H9 (cell line): Measurements from ENCODE around the gene FYN. TPM values are rescaled to one million over a fixed set of nuclear protein-coding genes. Genes with fewer than 3 reads are reported as not detected.

Experiments used
- DNase-seq: peaks from one replicate; pipeline ENCODE4 v3.0.0-alpha.2; 2017
- H2AFZ ChIP-seq: one replicate; pipeline ENCODE4 v1.6.1; 2013; ENCODE audit warnings: mild to moderate bottlenecking, low read length, control low read depth, moderate library complexity
- H2AK5ac ChIP-seq: 2 replicates; pipeline ENCODE4 v1.6.1; 2013; ENCODE audit warnings: low read length, control low read depth, mixed read lengths; ENCODE audit not compliant: insufficient read length
- H2BK120ac ChIP-seq: one replicate; pipeline ENCODE4 v1.6.1; 2013; ENCODE audit warnings: low read depth, mild to moderate bottlenecking, low read length, control low read depth, inconsistent platforms; ENCODE audit not compliant: poor library complexity, severe bottlenecking
- H2BK12ac ChIP-seq: 2 replicates; pipeline ENCODE4 v1.6.1; 2013; ENCODE audit warnings: low read length, control low read depth, mixed read lengths, low read depth; ENCODE audit not compliant: insufficient read length
- H2BK15ac ChIP-seq: 2 replicates; pipeline ENCODE4 v1.6.1; 2013; ENCODE audit warnings: low read depth, low read length, control low read depth
- H2BK20ac ChIP-seq: one replicate; pipeline ENCODE4 v1.6.1; 2013; ENCODE audit warnings: low read depth, mild to moderate bottlenecking, low read length, control low read depth, inconsistent platforms; ENCODE audit not compliant: poor library complexity, severe bottlenecking
- H2BK5ac ChIP-seq: 2 replicates; pipeline ENCODE4 v1.6.1; 2013; ENCODE audit warnings: low read length, control low read depth, mixed read lengths; ENCODE audit not compliant: insufficient read length
- H3K14ac ChIP-seq: 2 replicates; pipeline ENCODE4 v1.6.1; 2013; ENCODE audit warnings: low read length, control low read depth; ENCODE audit not compliant: insufficient read depth
- H3K18ac ChIP-seq: 2 replicates; pipeline ENCODE4 v1.6.1; 2013; ENCODE audit warnings: low read depth, mild to moderate bottlenecking, mixed read lengths, low read length, control low read depth; ENCODE audit not compliant: insufficient read length
- H3K23ac ChIP-seq: 2 replicates; pipeline ENCODE4 v1.6.1; 2013; ENCODE audit warnings: low read length, control low read depth, mixed read lengths, low read depth; ENCODE audit not compliant: insufficient read length
- H3K23me2 ChIP-seq: 2 replicates; pipeline ENCODE4 v1.6.1; 2013; ENCODE audit warnings: low read depth, mild to moderate bottlenecking, mixed read lengths, low read length, control low read depth; ENCODE audit not compliant: insufficient read length, poor library complexity, severe bottlenecking
- H3K27ac ChIP-seq: 2 replicates; pipeline ENCODE4 v1.5.1; 2013; ENCODE audit warnings: low read length, control low read depth, mixed read lengths, low read depth; ENCODE audit not compliant: insufficient read length
- H3K27me3 ChIP-seq: 2 replicates; pipeline ENCODE4 v1.6.1; 2013; ENCODE audit warnings: low read length, control low read depth, inconsistent platforms; ENCODE audit not compliant: insufficient read depth
- H3K4ac ChIP-seq: 2 replicates; pipeline ENCODE4 v1.6.1; 2013; ENCODE audit warnings: low read depth, mild to moderate bottlenecking, control low read depth, inconsistent platforms, low read length, moderate library complexity
- H3K4me1 ChIP-seq: 2 replicates; pipeline ENCODE4 v1.6.1; 2013; ENCODE audit warnings: low read length, control low read depth, inconsistent platforms; ENCODE audit not compliant: insufficient read depth
- H3K4me2 ChIP-seq: 2 replicates; pipeline ENCODE4 v1.6.1; 2013; ENCODE audit warnings: low read length, control low read depth, mixed read lengths; ENCODE audit not compliant: insufficient read length, insufficient read depth
- H3K56ac ChIP-seq: 2 replicates; pipeline ENCODE4 v1.6.1; 2013; ENCODE audit warnings: low read depth, mild to moderate bottlenecking, mixed read lengths, low read length, control low read depth; ENCODE audit not compliant: insufficient read length
- H3K79me1 ChIP-seq: 2 replicates; pipeline ENCODE4 v1.6.1; 2013; ENCODE audit warnings: low read depth, mild to moderate bottlenecking, moderate library complexity, low read length, control low read depth, inconsistent platforms; ENCODE audit not compliant: insufficient read depth, poor library complexity, severe bottlenecking
- H3K79me2 ChIP-seq: 2 replicates; pipeline ENCODE4 v1.6.1; 2013; ENCODE audit warnings: low read length, control low read depth, inconsistent platforms; ENCODE audit not compliant: insufficient read depth
- H3K9ac ChIP-seq: 2 replicates; pipeline ENCODE4 v1.6.1; 2013; ENCODE audit warnings: low read length, control low read depth, mixed read lengths; ENCODE audit not compliant: insufficient read length; ENCODE audit errors: extremely low read depth
- H3K9me3 ChIP-seq: one replicate; pipeline ENCODE4 v1.6.1; 2013; ENCODE audit warnings: low read depth, low read length, inconsistent platforms; ENCODE audit not compliant: control insufficient read depth
- H3T11ph ChIP-seq: one replicate; pipeline ENCODE4 v1.6.1; 2013; ENCODE audit warnings: mild to moderate bottlenecking, low read length, control low read depth, inconsistent platforms
- H4K20me1 ChIP-seq: one replicate; pipeline ENCODE4 v1.6.1; 2013; ENCODE audit not compliant: control insufficient read depth, insufficient read length, insufficient read depth
- H4K5ac ChIP-seq: 2 replicates; pipeline ENCODE4 v1.6.1; 2013; ENCODE audit warnings: low read depth, mild to moderate bottlenecking, mixed read lengths, low read length, control low read depth; ENCODE audit not compliant: insufficient read length
- H4K8ac ChIP-seq: replicated peaks from 2 replicates; pipeline ENCODE4 v1.6.1; 2013; ENCODE audit warnings: low read length, control low read depth, mixed read lengths, low read depth; ENCODE audit not compliant: insufficient read length
- H4K91ac ChIP-seq: 2 replicates; pipeline ENCODE4 v1.6.1; 2013; ENCODE audit warnings: low read depth, mild to moderate bottlenecking, moderate library complexity, mixed read lengths, low read length, control low read depth; ENCODE audit not compliant: insufficient read length
- H3K27ac Mint-ChIP-seq, 3 experiments: 2 replicates in 2 of 3; 3 replicates in 1 of 3; pipeline ENCODE4 v1.8.0; 2020 to 2021; ENCODE audit warnings: mixed read lengths in 3 of 3, mild to moderate bottlenecking in 1 of 3, moderate library complexity in 1 of 3
- H3K27me3 Mint-ChIP-seq: 2 replicates; pipeline ENCODE4 v1.8.0; 2021; ENCODE audit warnings: low read depth, mild to moderate bottlenecking, moderate library complexity, mixed read lengths
- H3K36me3 Mint-ChIP-seq, 3 experiments: 2 replicates in 2 of 3; 3 replicates in 1 of 3; pipeline ENCODE4 v1.8.0; 2020 to 2021; ENCODE audit warnings: low read depth in 3 of 3, mixed read lengths in 3 of 3; ENCODE audit not compliant: insufficient read depth in 1 of 3
- H3K4me1 Mint-ChIP-seq, 2 experiments: 2 replicates each; pipeline ENCODE4 v1.8.0; 2020; ENCODE audit warnings: mixed read lengths in 2 of 2
- H3K4me3 Mint-ChIP-seq, 2 experiments: 2 replicates in 1 of 2; 3 replicates in 1 of 2; pipeline ENCODE4 v1.8.0; 2020 to 2021; ENCODE audit warnings: mild to moderate bottlenecking in 2 of 2, mixed read lengths in 2 of 2, moderate library complexity in 1 of 2
- H3K9me3 Mint-ChIP-seq, 2 experiments: 2 replicates in 1 of 2; 3 replicates in 1 of 2; pipeline ENCODE4 v1.8.0; 2020; ENCODE audit warnings: mild to moderate bottlenecking in 2 of 2, mixed read lengths in 2 of 2, moderate library complexity in 1 of 2
- WGBS: extraction: QIAGEN DNeasy Blood & Tissue Kit; methylation state at CpG from one replicate; pipeline ENCODE4 v1.1.7; 2013; ENCODE audit warnings: missing lambda C conversion rate, low lambda C conversion rate, mixed read lengths; ENCODE audit not compliant: insufficient read length; ENCODE audit errors: extremely low coverage; 5-methylcytosine and 5-hydroxymethylcytosine counted together
- total RNA-seq: library from RNA; stranded (reverse); gene quantifications from 2 replicates; pipeline ENCODE4 v1.2.1, GENCODE V29; 2021
- TF ChIP-seq, protein P1 (sequence below): fragments of 200-600 bp; sonication (generic); conservative IDR thresholded peaks from 3 replicates; pipeline ENCODE4 v1.8.0; 2021; ENCODE audit warnings: antibody characterized with exemption, mild to moderate bottlenecking

Gene FYN
- total RNA-seq, 1 experiment from 2014 or later = 64.8 TPM

DNA sequence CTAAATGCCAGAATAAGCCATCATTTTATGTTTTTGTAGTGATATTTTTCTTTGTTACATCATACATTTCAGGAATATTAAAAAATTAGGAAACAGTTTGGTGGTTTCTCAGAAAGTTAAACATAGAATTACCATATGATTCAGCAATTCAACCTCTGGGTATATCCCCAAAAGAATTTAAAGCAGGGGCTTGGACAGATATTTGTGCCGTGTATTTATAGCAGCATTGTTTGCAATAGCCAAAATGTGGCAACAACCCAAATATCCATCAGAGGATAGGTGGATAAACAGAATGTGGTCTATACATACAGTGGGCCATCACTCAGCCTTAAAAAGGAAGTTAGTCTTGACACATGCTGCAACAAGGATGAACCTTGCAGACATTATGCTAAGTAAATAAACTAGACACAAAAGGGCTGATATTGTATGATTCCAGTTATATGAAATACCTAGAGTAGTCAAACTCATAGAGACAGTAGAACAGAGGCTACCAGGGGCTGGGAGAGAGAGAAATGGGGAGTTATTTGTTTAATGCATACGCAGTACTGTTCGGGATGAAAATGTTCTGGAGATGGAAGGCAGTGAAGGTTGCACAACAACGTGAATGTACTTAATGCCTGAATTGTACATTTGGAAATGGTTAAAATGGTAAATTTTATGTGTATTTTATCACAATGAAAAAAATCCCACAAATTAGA is 248.7 kb downstream of the FYN start:
- no peak overlapping the region for H3K4me3 Mint-ChIP-seq
- no peaks in the 10 kb centered on the region for H3K36me3 Mint-ChIP-seq
- H3K4me2 ChIP-seq = no peak overlapping the region
- H3K9ac ChIP-seq = no peak overlapping the region
- H3K27me3 Mint-ChIP-seq = peaks cover 6% of the 10 kb centered on the region
- no peak overlapping the region for H2BK120ac ChIP-seq
- no peaks in the 10 kb centered on the region for H3K27me3 ChIP-seq
- H3K4me1 ChIP-seq = no peaks in the 10 kb centered on the region
- H2AK5ac ChIP-seq = no peak overlapping the region
- H2AFZ ChIP-seq = no peak overlapping the region
- no peak overlapping the region for H4K91ac ChIP-seq
- no CpG with 5 or more reads among the region's 4 CpGs for WGBS
- H3T11ph ChIP-seq = no peak overlapping the region
- H3K14ac ChIP-seq = no peak overlapping the region
- no peaks in the 10 kb centered on the region for H3K23me2 ChIP-seq
- H2BK20ac ChIP-seq = no peak overlapping the region
- no peak overlapping the region for H4K8ac ChIP-seq
- H2BK15ac ChIP-seq = no peak overlapping the region
- no peak for DNase-seq
- H2BK5ac ChIP-seq = no peak overlapping the region
- no peaks in the 10 kb centered on the region for H3K79me2 ChIP-seq
- H3K79me1 ChIP-seq = no peaks in the 10 kb centered on the region
- H3K9me3 ChIP-seq = no peaks in the 10 kb centered on the region
- no peaks in the 10 kb centered on the region for H3K9me3 Mint-ChIP-seq
- H3K18ac ChIP-seq = no peak overlapping the region
- H3K27ac ChIP-seq = no peak overlapping the region
- no peak overlapping the region for H3K56ac ChIP-seq
- H3K23ac ChIP-seq = no peak overlapping the region
- no peak overlapping the region for H3K4ac ChIP-seq
- H2BK12ac ChIP-seq = no peak overlapping the region
- TF ChIP-seq, protein P1, sequence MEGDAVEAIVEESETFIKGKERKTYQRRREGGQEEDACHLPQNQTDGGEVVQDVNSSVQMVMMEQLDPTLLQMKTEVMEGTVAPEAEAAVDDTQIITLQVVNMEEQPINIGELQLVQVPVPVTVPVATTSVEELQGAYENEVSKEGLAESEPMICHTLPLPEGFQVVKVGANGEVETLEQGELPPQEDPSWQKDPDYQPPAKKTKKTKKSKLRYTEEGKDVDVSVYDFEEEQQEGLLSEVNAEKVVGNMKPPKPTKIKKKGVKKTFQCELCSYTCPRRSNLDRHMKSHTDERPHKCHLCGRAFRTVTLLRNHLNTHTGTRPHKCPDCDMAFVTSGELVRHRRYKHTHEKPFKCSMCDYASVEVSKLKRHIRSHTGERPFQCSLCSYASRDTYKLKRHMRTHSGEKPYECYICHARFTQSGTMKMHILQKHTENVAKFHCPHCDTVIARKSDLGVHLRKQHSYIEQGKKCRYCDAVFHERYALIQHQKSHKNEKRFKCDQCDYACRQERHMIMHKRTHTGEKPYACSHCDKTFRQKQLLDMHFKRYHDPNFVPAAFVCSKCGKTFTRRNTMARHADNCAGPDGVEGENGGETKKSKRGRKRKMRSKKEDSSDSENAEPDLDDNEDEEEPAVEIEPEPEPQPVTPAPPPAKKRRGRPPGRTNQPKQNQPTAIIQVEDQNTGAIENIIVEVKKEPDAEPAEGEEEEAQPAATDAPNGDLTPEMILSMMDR = no peak
- H3K4me1 Mint-ChIP-seq = peaks cover 9 to 22% of the 10 kb centered on the region in 2 experiments
- H4K20me1 ChIP-seq = no peaks in the 10 kb centered on the region
- no peak overlapping the region for H3K27ac Mint-ChIP-seq
- H4K5ac ChIP-seq = no peak overlapping the region
